Activated CD8-positive, alpha-beta memory T cell treated with anti-CD3 and anti-CD28 coated beads for 1 hour (primary cell): Measurements from ENCODE around the gene EVPL.
A peak's percentile ranks its signal among the peaks of the same experiment; 100 is the strongest.
"Not testable (repeated sequence)": the region's sequence is repeated elsewhere in the genome, so short reads cannot be mapped to it uniquely, and the experiment has no call there.

ENCODE experiments used
- DNase-seq, 2 donors: peaks; one replicate each; pipeline ENCODE4 v3.0.0-alpha.2; 2020; ENCODE audit warnings: low read depth in 1 of 2; ENCODE audit errors: extremely low read depth in 1 of 2

The EVPL gene

DNA sequence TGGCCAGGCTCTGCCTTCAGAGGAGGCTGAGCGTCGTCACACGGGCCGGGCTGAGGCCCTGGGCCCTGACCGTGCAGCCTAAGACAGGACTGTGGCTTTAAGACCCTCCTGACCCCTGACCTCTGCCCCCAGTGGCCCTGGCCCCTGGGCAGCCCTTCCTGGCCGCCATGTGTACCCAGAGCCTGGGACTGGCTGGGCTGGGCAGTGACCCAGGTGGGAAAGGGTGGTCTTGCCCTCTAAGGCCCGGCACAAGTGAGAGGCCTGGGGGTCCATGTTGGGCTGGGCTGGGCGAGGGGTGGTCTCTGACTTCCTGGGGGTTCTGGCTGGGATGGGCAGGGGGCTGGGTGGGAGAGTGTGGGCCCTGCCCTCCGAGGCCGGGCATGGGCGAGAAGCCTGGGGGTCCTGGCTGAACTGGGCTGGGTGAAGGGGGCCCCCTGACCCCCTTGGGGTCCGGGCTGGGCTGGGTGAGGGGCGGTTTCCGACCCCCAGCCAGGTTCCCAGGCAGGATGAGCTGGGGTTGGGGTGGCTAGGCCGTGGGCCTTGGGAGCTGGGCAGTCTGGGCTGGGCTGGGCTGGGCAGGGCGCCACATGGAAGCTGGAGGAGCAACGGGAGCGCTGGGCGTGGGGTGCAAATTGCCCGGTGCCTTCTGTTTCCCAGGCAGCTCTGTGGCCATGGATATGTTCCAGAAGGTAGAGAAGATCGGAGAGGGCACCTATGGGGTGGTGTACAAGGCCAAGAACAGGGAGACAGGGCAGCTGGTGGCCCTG lies 26.2 kb downstream of the EVPL start, which contains the start of gene CDK3:
Gene CDK3, plus strand, starts transcription at position 101 of the 767 bp plus-strand sequence. Its CDS starts 571 bp downstream, at position 672.
- no peak for DNase-seq

DNA sequence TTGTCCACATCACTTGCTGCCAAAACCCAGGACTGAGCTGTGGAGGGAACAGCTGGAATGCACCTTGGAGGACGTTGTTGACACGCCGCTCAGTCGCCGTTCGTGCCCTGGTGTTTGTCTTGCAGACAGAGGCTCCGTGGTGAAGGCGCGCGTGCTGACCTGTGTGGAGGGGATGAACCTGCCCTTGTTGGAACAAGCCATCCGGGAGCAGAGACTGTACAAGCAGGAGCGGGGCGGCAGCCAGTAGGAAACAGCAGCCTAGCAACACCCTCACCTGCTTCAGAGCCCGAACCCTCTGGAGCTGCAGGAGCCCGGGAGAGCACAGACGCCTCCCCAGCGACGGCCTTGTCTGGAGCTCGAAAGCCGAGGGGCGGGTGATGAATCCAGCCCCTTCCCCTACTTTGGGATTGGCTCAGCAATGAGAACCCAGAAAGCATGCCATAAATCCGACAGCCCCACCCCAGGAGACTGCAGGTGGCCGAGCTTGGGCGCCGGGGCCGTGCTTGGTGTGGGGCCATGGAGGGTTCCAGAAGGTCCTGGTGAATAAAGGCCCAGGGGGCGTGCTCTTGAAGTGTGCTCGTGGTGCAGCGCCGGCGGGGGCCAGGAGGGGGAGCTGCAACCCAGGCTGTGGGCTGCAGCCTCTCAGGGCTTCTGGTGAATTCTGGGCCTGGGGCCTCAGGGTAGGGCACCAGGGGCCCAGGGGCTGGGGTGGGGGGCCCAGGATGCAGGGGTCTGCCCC lies 26.9 kb downstream of the EVPL start:
- DNase-seq: peak in 1 of 2 donors; percentile 47

- DNase-seq: no peak
Observed at GRCh38 chr17:75998327-75998795, 28.7 kb downstream of the EVPL start.

GRCh38 chr17:75996665-75997590 lies 30.2 kb downstream of the EVPL start:
- no peak for DNase-seq

DNA sequence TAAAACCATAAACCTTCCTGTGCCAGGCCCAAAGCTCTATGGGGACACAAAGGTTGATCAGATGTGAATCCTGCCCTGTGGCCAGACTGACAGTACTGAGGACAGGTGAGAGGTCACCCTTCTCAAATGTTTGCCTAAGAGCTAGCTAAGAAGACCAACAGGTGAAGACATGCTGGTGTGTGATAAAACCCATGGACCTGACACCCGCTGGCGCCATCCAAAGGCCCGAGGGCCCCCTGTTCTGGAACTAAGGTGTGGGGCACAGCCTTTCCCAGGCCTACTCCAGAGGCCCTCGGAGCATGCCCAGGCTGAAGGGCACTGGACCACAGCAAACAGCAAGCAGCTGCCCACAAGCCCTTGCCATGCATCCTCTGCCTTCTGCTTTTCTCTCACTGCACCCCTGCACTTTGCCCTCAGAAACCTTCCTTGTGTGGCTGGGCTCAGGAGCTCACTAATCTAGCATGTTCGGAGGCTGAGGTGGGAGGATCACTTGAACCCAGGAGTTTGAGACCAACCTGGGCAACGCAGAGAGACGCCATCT lies 31.7 kb downstream of the EVPL start:
- DNase-seq: no peak

DNA sequence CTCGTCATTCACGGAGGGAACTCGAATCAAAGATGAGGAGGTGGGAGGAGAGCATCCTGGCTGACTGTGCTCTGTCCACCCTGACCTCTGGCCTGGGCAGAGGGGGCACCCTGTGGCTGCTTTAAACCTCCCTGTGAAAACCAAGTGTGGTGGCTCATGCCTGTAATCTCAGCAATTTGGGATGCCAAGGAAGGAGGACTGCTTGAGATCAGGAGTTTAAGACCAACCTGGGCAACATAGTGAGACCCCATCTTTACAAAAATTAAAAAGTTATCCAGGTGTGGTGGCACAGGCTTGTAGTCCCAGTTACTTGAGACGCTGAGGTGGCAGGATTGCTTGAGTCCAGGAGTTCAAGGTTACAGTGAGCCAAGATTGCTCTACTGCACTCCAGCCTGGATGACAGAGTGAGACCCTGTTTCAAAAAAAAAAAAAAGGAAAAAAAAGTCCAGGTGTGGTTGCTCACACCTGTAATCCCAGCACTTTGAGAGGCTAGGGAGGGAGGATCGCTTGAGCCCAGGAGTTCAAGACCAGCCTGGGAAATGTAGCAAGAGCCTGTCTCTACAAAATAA lies 32.2 kb downstream of the EVPL start:
- no peak for DNase-seq

GRCh38 chr17:75991396-75991795 lies 35.7 kb downstream of the EVPL start:
- no peak for DNase-seq

GRCh38 chr17:75987041-75987440 lies 40.1 kb downstream of the EVPL start:
- DNase-seq: no peak

- no peak for DNase-seq
Observed at GRCh38 chr17:75985986-75986385, 41.1 kb downstream of the EVPL start.

DNA sequence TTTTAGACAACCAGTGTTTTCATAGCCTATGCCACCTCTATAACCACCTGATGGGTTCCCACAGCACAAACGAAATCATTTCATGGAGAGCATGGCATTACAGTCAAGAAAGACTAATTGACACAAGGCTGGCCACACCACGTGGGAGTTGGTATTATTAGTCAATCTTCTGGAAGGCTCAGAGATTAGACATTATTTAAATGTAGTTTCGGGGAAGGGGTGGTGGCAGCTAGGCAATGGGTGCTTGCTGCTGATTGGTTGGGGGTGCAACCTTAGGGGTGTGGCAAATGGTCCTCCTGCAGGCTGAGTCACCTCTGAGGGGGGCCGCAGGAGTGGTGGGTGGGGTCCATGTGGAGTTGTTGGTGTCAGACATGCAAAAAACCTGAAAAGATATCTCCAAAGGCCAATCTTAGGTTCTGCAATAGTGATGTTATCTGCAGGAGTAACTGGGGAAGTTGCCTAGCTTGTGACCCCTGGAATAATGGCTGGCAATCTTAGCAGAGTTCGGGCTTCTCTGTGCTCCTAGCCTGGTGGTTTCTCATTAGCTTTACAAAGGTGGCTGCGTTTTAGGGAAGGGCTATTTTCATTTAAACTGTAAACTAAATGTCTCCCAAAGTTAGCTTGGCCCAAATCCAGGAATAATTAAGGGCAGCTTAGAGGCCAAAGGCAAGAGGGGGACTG lies 43.5 kb downstream of the EVPL start:
- DNase-seq: no peak

GRCh38 chr17:75981019-75981615 lies 46.0 kb downstream of the EVPL start:
- DNase-seq: no peak

- no peak for DNase-seq
Observed at GRCh38 chr17:75980188-75981018, 46.7 kb downstream of the EVPL start.

DNA sequence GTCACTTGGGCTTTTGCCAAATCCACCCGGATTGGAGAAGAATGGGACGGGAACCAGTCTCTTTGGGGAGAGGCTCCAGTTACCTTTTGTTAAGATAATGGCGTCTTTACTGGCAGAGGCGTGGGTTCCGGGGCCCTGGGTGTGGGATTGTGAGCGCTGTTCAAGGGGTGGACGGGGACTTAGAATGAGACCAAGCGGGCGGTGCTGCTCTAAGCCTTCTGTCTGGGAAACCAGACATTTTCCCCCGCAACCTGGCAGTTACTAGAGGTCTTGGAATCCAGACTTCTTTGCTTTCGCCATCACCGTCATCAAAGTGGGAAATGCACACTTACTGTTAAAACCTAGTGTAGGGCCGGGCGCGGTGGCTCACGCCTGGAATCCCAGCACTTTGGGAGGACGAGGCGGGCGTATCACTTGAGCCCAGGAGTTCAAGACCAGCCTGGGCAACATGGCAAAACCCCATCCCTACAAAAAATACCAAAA lies 47.4 kb downstream of the EVPL start:
- DNase-seq: no peak

- DNase-seq: peak; percentile 90 to 94
Observed at GRCh38 chr17:75978938-75979704, 48.0 kb downstream of the EVPL start, which contains the start of the genes ACOX1 and TEN1. Gene ACOX1, minus strand, starts transcription at chr17:75979166. Its CDS starts 93 bp downstream, at chr17:75979073. Gene TEN1, plus strand, starts transcription at chr17:75979240. Its CDS starts 6,953 bp downstream, at chr17:75986193.

GRCh38 chr17:75976175-75976848 lies 50.8 kb downstream of the EVPL start:
- DNase-seq: no peak

- DNase-seq: no peak
Observed at GRCh38 chr17:75975757-75976174, 51.3 kb downstream of the EVPL start.

GRCh38 chr17:75975187-75975586 lies 51.9 kb downstream of the EVPL start:
- not testable (repeated sequence) for DNase-seq
